Dedifferentiated amniotic fluid mesenchymal stem cell (primary cell): ENCODE results near the gene IFNA17.
"Not testable (repeated sequence)": the region's sequence is repeated elsewhere in the genome, so short reads cannot be mapped to it uniquely, and the experiment has no call there.

Experiments
- DNase-seq: peaks from one replicate; pipeline ENCODE4 v3.0.0-alpha.2; 2016; ENCODE audit errors: extremely low spot score

The IFNA17 gene

DNA sequence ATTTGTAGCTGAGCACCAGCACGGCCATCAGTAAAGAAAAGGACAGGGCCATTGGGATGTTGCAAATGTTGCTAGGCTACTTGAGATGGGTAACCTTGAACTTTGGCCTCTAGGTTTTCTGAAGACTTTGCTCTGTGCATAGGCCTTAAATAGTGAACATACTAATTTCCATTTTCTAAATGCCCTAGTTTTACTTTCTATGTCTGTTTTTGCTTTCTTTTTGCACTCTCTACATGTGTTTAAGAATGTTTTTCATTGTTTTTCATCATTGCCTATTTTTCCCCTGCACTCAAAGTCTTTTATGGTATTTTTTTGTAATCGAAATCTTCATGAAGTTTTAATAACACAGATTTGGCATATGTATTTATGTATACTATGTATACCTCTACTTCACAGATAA, at the start of gene IFNA17:
IFNA17 (minus strand) TSS at position 101 of the 400 bp plus-strand sequence; CDS start at position 52, 49 bp downstream.
- no peak for DNase-seq

DNA sequence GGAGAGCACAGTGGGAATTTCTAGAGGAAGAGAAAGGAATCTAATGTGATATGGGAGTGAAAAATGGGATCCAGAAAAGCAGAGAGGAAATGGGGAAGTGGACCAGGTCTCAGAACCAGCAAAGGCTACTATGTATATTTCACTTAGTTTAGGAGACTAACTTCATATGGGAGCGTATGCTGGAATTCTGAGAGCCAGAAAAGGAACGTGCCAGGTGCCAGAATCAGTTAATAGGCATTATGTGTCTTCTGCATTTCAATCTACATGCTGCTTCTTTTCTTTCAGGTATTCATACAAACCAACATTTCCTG, 40.3 kb upstream of the IFNA17 start:
- DNase-seq = no peak

DNA sequence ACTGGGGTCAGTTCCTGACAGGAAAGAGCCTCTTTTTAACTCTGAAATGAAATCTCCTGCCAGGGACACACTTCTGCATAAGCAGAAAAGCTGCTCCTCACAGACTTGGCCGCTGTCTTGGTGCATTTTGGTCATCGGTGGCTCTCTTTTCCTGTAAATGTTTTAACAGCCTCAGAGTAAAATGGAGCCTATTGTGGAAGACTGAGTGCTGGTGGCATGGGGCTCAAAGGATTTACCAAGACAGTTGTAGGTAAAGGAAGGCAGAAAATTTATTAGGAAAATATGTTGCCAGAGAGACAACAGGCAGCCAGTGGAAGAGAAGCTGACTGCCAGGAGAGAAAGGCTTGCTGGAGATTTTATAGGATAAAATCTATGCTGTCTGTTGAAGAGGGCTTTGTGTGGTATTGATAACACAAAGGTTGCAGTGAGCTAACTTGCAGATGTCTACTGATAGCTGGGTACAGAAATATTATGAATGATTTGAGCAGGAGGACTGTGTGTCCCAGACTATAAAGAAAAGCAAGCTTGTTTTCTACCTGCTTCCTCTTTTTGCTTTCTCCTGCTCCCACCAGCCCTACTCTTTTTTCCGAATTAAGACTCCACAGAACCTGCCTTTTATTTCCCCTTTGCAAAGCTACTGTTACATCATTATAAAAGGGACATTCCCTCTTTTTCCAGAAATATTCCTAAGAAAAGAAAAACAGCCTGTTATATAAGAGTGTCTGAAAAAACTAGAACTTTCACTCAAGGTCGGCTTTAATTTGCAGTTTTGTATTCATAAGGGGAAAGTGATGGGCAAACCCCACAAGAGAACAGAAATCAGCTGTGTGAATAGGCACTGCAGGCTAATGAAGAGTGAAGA, 39.7 kb upstream of the IFNA17 start:
- DNase-seq = no peak

DNA sequence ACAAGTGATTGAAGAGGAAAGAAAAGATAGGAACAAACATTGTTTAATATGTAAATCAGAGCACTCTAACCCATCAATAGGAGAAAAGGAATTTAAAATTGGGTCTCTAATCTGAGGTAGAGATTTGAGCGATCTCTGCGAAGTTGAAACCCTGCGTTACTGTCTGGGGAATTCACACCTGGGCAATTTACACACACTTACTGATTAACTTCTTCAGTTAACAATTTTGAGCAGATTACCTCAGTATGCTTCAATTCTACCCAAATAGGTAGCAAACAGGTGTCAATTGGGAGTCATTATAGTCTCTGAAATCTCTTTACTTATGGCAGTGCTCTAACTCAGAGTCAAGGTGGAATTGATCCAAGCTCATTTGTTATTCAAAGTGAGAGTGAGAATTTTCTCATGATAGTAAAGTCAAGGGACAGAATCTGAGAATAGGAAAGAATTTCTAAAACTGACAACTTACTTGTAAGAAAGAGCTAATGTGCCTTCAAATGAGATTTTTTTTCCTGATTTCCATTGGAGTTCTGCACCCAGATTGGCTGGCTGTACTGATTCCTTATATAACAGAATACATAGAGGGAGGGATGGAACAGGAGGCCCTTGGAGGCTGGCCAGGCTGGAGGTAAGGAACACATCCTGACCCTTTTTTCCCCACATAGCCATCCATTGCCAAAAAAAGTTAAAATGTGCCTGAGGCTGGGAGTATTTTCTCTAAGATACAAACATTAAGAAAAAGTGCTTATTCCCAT, 38.9 kb upstream of the IFNA17 start:
- DNase-seq = no peak

DNA sequence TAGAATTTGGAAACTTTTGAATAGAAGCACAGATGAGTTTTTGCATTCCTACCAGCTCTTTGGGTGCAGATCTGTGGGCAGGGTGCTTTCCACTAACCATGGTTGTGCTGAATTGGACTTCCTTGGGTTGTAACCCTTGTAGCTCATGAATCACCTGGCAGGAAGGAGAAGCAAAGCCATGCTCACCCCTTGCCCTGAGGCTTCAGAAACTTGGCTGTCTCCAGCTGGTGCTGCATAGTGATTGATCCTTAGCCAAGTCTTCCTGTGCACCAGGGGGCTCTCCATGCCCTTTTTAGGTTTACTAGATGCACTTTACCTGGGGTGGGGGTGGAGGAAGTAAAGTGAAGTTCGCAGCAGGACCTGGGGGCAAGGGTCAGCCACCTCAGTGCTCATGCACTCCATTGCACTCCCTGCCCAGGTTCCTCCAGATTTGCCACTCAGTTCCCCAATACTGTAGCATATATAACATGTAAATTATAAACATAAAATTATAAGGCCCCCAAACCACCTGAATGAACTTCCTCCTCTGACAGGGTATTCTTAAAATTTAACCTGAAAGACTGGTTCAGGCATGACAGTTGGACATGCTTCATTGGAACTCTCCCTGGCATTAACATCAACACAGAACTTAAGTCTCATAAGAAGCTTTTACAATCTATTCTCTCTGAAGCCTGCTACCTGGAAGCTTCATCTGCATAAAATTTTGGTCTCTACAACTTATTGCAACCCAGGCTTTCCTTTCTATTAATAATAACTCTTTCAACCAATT, 37.6 kb upstream of the IFNA17 start:
- DNase-seq = no peak

DNA sequence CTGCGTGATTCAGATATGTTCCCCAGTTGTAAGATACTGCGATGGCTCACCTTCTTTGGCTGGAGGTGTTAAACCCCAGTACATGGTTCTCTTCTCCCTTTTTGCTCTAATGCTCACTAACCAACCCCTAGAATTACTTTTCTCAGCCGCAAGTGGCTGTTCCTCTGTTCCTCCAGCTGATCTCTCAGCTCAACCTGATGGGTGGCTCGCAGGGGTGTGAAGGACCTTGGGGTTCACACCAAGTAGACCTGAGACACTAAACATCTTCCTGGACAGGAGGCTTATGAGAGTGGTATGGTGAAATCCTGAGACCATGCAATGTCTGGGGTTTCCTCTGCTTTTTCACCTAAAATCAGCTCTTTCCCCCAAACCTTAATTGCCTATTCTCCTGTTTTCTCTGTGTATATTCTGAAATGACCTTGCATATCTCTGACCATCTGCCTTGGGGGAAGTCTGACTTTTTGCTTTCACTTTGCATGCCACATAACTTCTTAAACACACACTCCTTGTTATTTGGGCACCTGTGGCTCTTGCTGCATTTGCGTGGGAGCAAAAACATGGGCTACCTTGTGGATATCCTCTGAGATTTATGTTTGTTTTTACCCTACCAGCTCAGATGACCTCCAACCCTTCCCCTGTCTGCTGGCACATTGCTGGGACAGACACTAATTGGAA, 27.7 kb upstream of the IFNA17 start:
- no peak for DNase-seq

DNA sequence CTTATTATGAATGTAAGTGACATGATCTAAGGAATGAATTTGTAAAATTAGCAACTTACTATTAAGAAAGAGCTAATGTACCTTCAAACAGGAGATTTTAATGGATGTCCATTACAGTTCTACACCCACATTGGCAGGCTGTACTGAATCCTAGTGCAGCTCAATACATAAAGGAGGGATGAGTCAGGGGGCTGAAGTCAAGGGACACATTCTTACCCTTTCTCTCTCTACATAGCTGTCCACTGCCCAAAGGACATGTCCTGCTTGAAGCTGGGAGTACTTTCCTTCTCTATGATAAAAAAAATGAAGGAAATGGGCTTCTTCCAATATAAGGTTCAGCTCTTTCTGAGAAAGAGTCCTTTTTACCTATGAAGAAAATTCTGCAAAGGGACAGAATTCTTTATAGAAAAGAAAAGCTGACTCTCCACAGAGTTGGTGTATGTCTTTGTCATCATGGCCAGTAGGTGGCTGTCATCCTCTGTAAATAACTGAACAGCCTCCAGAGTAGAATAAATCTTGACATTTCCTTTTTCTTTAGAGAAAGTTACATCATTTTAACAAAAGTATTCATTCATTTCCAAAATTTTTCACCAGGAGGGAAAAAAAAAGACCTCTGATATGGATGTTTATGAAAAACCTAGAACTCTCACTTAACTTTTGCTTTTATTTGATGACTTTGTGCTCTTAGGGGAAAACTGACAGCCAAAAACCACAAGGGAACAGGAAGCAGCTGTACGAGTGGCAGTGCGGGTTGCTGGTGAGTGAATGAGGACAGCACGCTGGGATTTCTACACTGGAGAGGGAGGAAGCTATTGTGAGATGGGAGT, 24.9 kb upstream of the IFNA17 start:
- DNase-seq = peak; percentile 53

DNA sequence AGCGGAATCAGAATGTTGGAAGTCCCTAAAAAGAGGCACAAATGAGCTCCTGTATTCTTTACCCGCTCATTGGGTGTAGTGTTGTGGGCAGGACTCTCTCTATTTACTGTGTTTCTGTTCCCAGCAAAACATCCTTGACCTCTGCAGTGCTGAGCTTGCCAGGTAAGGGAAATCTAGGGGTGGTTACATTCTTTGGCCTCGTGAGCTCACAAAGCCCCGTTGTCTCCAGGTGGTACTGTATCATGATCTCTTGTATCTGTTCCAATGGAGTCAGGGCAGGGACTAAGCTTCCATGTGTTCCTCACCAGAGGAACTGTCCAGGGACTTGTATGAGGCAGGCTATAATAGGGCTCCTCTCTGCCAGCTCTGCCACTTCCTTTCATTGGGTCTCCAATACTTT, 23.6 kb upstream of the IFNA17 start:
- DNase-seq = no peak

DNA sequence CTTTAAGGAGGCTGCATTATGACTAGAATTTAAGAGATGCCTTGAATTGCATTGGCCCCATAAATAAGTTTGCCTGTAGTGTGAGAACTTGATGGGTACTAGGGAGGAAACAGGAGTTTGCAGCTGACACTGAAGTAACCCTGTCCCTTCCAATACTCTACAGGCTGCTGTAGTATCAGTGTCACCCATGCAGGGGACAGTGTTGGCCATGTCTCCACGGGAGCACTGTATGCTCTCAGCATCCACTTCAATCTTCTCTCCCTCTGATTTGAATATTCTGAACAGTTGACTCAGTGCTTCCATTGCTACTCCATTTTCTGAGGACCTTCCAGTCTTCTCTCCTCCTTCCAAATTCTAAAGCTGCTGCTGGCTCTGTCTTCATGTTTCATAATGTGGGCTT, 23.2 kb upstream of the IFNA17 start:
- DNase-seq = no peak

DNA sequence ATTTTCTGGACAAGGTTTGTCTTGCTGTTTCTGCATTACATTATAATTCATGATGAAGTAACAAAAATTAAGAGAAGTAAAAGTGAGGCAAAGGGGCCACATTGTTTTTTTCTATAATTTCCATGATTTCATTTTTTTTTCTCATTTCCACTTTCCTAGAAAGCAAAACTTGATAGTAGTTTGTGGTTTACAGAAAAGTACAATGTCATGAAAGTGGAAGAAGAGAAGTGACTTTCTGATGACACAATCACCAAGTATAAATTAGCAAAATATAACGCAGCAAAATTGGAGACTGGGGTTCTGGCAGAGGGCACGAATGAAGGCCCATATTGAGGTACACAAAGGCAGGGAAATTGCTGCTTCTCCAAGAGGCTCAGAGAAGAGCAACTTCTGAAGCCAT, 16.8 kb upstream of the IFNA17 start:
- DNase-seq = no peak

DNA sequence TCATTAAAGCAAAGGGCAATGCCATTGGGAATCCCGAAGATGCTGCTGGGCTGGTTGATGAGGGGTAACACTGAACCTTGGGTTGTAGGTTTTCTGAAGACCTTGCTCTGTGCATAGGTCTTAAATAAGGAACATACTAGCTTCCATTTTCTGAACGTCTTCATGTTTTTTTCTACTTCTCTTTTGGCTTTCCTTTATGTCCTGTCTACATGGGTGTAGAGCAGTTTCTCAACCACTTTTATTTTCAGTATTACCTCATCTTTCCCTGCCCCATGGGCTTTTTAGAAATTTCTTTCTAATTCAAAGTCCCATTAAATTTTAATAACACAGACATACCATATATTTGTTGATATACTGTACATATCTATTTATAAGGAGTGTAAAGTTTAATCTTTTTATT, 11.9 kb upstream of the IFNA17 start, which contains the start of gene IFNA14:
IFNA14 (minus strand) TSS at position 95 of the 400 bp plus-strand sequence; CDS start at position 25, 70 bp downstream.
- no peak for DNase-seq

DNA sequence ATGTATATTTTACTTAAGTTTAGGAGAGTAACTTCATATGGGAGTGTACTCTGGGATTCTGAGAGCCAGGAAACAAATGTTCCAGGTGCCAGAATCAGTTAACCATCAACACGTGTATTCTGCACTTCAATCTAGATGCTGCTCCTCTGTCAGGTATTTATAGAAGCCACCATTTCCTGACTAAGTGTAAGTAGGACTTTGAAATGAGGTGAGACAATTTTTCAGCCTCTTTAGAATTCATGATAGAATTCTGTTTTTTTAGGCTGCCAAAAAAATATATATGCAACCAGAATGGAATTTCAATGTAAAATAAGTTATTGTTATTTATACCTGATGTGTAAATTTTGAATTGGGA, 8.3 kb upstream of the IFNA17 start:
- not testable (repeated sequence) for DNase-seq

DNA sequence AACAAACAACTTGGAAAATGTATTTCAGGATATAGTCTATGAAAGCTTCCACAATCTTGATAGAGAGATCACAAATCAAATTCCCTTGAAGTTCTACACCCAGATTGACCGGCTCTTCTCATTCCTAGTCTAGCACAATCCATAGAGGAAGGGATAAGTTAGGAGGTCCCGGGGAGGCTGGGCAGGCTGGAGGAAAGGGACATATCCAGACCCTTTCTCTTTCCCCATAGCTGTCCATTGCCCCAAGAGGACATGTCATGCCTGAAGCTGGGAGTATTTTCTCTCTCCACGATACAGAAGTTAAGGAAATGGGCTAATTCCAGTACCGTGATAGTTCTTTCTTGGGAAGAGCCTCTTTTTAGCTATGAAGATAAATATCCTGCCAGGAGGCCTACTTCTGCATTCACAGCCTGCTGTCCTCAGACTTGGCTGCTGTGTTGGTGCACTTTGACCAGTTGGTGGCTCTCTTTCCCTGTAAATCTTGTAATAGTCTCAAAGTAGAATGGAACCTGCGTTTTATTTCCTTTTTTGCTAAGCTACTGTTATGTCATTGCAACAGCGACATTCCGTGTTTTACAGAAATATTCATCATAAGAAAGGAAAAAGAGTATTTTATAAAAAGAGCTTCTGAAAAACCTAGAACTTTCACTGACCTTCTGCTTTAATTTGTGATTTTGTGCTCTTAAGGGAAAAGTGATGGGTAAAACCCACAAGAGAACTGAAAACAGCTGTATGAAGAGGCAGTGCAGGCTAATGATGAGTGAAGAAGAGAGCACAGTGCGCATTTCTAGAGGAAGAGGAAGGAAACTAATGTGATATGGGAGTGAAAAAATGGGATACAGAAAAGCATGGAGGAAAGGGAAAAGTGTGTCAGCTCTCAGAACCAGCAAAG, 7.7 kb upstream of the IFNA17 start:
- DNase-seq = peak; percentile 37

DNA sequence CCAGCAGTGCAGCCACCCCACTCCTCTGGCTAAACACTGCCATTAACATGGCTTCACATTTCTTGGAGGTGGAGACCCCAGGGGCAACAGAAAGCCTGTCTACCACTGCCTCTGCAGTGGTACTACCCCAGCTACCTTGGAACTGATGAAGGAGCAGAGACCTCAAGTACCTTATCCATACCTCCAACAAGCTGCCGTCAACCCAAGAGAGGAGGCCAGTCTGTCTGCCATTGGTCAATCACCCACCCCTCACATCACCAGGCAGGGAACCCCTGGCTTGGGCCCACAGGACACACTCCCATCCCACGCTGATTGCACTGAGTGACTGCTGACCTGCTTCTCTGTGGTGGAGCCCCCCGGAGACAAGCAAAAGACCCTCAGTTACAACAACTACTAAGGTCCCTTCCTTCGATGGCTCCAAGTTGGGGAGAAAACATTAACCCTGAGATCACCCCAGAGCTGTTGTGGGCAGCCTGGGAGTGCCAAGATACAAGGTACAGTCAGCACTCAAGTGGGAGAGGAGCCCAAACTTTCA, 6.2 kb upstream of the IFNA17 start:
- DNase-seq = no peak

DNA sequence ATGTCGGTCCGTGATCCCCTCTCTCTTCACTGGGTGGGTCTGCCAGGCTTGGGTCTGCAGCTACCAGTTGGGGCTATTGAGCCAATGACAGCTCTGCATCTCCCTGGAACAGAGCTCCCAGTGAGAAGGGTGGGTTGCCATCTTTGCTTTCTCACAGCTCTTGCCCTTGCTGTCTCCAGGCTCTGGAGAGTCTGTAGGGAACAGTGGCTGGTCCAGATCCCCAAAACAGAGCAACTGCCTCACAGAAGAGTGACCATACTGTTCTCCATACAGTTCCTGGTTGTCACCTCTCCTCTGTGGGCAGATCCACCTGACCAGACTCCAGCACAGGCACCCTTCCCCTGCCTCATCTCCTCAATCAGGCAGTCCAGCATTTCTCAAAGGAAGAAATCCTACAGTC, 5.2 kb upstream of the IFNA17 start:
- no peak for DNase-seq

DNA sequence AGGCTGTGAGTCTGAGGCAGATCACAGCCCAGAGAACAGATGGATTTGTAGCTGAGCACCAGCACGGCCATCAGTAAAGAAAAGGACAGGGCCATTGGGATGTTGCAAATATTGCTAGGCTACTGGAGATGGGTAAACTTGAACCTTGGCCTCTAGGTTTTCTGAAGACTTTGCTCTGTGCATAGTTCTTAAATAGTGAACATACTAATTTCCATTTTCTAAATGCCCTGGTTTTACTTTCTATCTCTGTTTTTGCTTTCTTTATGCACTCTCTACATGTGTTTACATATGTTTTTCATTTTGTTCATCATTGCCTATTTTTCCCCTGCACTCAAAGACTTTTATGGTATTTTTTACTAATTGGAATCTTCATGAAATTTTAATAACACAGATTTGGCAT, 10.8 kb downstream of the IFNA17 start, which contains the start of gene IFNA16:
IFNA16 (minus strand) TSS at position 101 of the 400 bp plus-strand sequence; CDS start at position 95, 6 bp downstream.
- DNase-seq = not testable (repeated sequence)

DNA sequence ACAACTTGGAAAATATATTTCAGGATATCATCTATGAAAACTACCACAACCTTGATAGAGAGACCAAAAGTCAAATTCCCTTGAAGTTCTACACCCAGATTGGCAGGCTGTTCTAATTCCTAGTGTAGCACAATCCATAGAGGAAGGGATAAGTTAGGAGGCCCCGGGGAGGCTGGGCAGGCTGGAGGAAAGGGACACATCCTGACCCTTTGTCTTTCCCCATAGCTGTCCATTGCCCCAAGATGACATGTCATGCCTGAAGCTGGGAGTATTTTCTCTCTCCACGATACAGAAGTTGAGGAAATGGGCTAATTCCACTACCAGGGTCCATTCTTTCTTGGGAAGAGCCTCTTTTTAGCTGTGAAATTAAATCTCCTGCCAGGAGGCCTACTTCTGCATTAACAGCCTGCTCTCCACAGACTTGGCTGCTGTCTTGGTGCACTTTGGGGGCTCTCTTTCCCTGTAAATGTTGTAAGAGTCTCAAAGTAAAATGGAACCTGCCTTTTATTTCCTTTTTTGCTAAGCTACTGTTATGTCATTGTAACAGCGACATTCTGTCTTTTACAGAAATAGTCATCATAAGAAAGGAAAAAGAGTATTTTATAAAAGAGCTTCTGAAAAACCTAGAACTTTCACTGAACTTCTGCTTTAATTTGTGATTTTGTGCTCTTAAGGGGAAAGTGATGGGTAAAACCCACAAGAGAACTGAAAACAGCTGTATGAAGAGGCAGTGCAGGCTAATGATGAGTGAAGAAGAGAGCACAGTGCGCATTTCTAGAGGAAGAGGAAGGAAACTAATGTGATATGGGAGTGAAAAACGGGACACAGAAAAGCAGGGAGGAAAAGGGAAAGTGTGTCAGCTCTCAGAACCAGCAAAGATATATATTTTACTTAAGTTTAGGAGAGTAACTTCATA, 14.4 kb downstream of the IFNA17 start:
- not testable (repeated sequence) for DNase-seq

DNA sequence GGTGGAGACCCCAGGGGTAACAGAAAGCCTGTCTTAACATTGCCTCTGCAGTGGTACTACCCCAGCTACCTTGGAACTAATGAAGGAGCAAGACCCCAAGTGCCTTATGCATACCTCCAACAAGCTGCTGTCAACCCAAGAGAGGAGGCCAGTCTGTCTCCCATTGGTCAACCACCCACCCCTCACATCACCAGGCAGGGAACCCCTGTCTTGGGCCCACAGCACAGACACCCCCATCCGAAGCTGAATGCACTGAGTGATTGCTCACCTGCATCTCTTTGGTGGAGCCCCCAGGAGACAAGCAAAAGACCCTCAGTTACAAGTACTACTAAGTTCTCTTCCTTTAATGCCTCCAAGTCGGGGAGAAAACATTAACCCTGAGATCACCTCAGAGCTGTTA, 15.9 kb downstream of the IFNA17 start:
- not testable (repeated sequence) for DNase-seq
